Thyroid gland (tissue), 4 donors: Measurements from ENCODE around the gene ZBTB17. TPM values are rescaled to one million over a fixed set of nuclear protein-coding genes. Genes with fewer than 3 reads are reported as not detected.

Source experiments
- DNase-seq, 2 donors: peaks; one replicate each; pipeline ENCODE4 v3.0.0-alpha.2; 2019
- H3K27ac ChIP-seq, 3 donors: fragments of 200-600 bp; sonication (generic); 1 replicate in 2 of 3; 2 replicates in 1 of 3; pipeline ENCODE4 v1.5.1; 2016 to 2019; ENCODE audit warnings: mild to moderate bottlenecking in 1 of 3, moderate library complexity in 1 of 3
- H3K27me3 ChIP-seq: fragments of 200-600 bp; sonication (generic); one replicate; pipeline ENCODE4 v1.5.1; 2019
- H3K36me3 ChIP-seq, 2 donors: fragments of 200-600 bp; sonication (generic); one replicate each; pipeline ENCODE4 v1.5.1; 2016 to 2019
- H3K4me1 ChIP-seq, 2 donors: fragments of 200-600 bp; sonication (generic); one replicate each; pipeline ENCODE4 v1.5.1; 2017 to 2019
- H3K4me3 ChIP-seq, 3 donors: fragments of 200-600 bp; sonication (generic); replicated peaks in 1 of 3; 1 replicate in 2 of 3; 2 replicates in 1 of 3; pipeline ENCODE4 v1.5.1; 2016; ENCODE audit warnings: mild to moderate bottlenecking in 1 of 3
- H3K9me3 ChIP-seq: fragments of 200-600 bp; sonication (generic); one replicate; pipeline ENCODE4 v1.5.1; 2017
- POLR2A ChIP-seq, 2 donors: fragments of 450-650 bp; IDR thresholded peaks; one replicate each; pipeline ENCODE4 v1.6.1; 2017; ENCODE audit warnings: antibody characterized with exemption in 2 of 2, mild to moderate bottlenecking in 2 of 2, moderate library complexity in 1 of 2
- WGBS, 2 donors: methylation state at CpG; one replicate each; pipeline ENCODE4 v1.1.5; 2017; 5-methylcytosine and 5-hydroxymethylcytosine counted together
- intact Hi-C: fragments of 100-400 bp; cut with DNase I; formaldehyde crosslinking; loops from one replicate; pipeline ENCODE4 v1.15.1; 2023
- total RNA-seq, 4 donors: library from RNA; depleted of rRNA; stranded (reverse); fragments of >200 nt; gene quantifications; one replicate each; pipeline ENCODE4 v1.2.3, GENCODE V29; 2016
- TF ChIP-seq, protein P1 (sequence below), 6 experiments: fragments of 200-600 bp in 3 of 6; fragments of 450-650 bp in 3 of 6; sonication (generic) in 3 of 6; IDR thresholded peaks; one replicate each; pipeline ENCODE4 v1.5.1; 2016 to 2019; ENCODE audit warnings: antibody characterized with exemption in 6 of 6, mild to moderate bottlenecking in 2 of 6, inconsistent platforms in 1 of 6, moderate library complexity in 1 of 6

ZBTB17 gene
- total RNA-seq, 4 donors from 2014 or later = 31.4 to 52.1 (median 36.1) TPM

DNA sequence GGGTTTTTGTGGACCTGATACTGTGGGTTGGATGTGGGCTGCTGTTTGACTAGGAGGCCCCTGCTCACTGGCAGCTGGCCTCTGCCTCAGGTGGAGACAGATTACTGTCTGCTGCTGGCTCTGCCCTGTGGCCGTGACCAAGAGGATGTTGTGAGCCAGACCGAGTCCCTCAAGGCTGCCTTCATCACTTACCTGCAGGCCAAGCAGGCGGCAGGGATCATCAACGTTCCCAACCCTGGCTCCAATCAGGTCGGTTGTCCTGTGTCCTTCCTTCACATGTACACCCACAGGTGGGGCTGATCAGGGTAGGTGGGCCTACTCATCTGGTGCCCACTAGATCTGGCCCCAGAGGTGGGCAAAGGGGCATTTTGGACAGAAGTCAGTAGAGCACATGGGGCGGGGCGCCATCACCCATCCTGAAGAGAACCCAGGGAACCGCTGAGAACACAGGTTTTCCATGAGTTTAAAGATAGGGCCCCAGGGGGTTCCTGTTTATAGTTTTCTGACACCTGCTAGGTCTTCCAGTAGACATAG, 37.2 kb downstream of the ZBTB17 start:
- peaks cover 83% of the 10 kb centered on the region in 2 donors for H3K36me3 ChIP-seq
- TF ChIP-seq POLR2A (IDR thresholded peaks at IDR 0.05) = no peak
- TF ChIP-seq, protein P1, sequence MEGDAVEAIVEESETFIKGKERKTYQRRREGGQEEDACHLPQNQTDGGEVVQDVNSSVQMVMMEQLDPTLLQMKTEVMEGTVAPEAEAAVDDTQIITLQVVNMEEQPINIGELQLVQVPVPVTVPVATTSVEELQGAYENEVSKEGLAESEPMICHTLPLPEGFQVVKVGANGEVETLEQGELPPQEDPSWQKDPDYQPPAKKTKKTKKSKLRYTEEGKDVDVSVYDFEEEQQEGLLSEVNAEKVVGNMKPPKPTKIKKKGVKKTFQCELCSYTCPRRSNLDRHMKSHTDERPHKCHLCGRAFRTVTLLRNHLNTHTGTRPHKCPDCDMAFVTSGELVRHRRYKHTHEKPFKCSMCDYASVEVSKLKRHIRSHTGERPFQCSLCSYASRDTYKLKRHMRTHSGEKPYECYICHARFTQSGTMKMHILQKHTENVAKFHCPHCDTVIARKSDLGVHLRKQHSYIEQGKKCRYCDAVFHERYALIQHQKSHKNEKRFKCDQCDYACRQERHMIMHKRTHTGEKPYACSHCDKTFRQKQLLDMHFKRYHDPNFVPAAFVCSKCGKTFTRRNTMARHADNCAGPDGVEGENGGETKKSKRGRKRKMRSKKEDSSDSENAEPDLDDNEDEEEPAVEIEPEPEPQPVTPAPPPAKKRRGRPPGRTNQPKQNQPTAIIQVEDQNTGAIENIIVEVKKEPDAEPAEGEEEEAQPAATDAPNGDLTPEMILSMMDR (IDR thresholded peaks at IDR 0.05) = no peak

DNA sequence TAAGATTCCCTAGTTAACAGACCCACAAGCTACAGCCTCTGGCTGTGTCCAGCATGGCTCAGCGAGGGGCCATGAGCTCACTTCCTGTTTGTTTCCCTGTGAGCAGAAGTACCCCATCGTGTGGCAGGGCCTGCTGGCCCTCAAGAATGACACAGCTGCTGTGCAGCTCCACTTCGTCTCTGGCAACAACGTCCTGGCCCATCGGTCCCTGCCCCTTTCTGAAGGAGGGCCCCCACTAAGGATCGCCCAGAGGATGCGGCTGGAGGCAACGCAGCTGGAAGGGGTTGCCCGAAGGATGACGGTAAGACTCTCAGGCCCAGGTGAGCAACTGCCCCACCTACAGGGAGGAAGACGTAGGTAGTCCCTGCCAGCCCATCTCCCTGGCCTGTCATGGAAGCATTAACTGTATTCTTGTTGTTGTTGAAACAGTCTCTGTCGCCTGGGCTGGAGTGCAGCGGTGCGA, 38.2 kb downstream of the ZBTB17 start:
- Histone ChIP-seq H3K27ac (peak overlapping the region; percentile 15 to 63 (median 15)), H3K4me1 (peaks cover 0 to 20% of the 10 kb centered on the region in 2 donors), H3K36me3 (peaks cover 83% of the 10 kb centered on the region in 2 donors), H3K9me3 (no peaks in the 10 kb centered on the region), H3K4me3 (no peak overlapping the region), H3K27me3 (no peaks in the 10 kb centered on the region)
- no peak for DNase-seq
- intact Hi-C loops = no loop called here
- 86 to 100% methylated on average over 6 to 10 of the region's 14 CpGs for WGBS, 2 donors
- no peak for TF ChIP-seq POLR2A (IDR thresholded peaks at IDR 0.05)
- TF ChIP-seq, protein P1 (IDR thresholded peaks at IDR 0.05) = no peak

More for the DNA sequence above, 37.2 kb downstream of the ZBTB17 start:
- Histone ChIP-seq H3K4me1 (peaks cover 0 to 20% of the 10 kb centered on the region in 2 donors), H3K27ac (peak overlapping the region in 2 of 3 donors; percentile 57 to 63), H3K9me3 (no peaks in the 10 kb centered on the region), H3K4me3 (no peak overlapping the region), H3K27me3 (no peaks in the 10 kb centered on the region)
- intact Hi-C loops = no loop called here
- 93% methylated on average over 4 to 7 of the region's 8 CpGs for WGBS, 2 donors
- no peak for DNase-seq

DNA sequence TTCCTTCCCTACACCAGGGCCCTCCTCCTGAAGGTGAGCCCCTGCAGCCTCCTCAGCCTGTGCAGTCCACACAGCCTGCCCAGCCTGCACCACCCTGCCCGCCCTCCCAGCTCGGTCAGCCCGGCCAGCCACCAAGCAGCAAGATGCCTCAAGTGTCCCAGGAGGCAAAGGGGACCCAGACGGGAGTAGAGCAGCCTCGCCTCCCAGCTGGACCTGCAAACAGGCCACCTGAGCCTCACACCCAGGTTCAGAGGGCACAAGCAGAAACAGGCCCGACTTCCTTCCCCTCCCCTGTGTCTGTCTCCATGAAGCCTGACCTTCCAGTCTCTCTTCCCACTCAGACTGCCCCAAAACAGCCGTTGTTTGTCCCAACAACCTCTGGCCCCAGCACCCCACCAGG, 38.8 kb downstream of the ZBTB17 start:
- H3K36me3 ChIP-seq = peaks cover 81 to 83% of the 10 kb centered on the region in 2 donors
- no peaks in the 10 kb centered on the region for H3K9me3 ChIP-seq
- no peak for DNase-seq
- peaks cover 0 to 20% of the 10 kb centered on the region in 2 donors for H3K4me1 ChIP-seq
- WGBS, 2 donors = 86 to 87% methylated on average over 6 to 7 of the region's 7 CpGs
- H3K27me3 ChIP-seq = no peaks in the 10 kb centered on the region
- H3K4me3 ChIP-seq = no peak overlapping the region
- intact Hi-C loops = no loop called here
- TF ChIP-seq, protein P1 (IDR thresholded peaks at IDR 0.05) = no peak
- no peak for TF ChIP-seq POLR2A (IDR thresholded peaks at IDR 0.05)
- peak overlapping the region; percentile 15 to 63 (median 15) for H3K27ac ChIP-seq

DNA sequence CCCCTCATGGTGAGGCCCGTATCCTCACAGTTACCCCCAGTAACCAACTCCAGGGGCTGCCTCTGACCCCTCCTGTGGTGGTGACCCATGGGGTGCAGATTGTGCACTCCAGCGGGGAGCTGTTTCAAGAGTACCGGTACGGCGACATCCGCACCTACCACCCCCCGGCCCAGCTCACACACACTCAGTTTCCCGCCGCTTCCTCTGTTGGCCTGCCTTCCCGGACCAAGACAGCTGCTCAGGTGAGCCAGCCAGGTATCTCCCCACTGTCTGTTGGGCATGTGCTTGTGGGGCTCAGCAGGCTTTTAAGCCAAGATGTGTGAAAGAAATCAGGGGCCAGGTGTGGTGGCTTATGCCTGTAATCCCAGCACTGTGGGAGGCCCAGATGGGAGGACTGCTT, 39.9 kb downstream of the ZBTB17 start:
- no peaks in the 10 kb centered on the region for H3K27me3 ChIP-seq
- WGBS, 2 donors = 97 to 100% methylated on average over 9 of the region's 10 CpGs
- intact Hi-C loops = no loop called here
- TF ChIP-seq, protein P1 (IDR thresholded peaks at IDR 0.05) = no peak
- no peak for TF ChIP-seq POLR2A (IDR thresholded peaks at IDR 0.05)
- H3K9me3 ChIP-seq = no peaks in the 10 kb centered on the region
- no peak overlapping the region for H3K4me3 ChIP-seq
- no peak for DNase-seq
- no peak overlapping the region for H3K27ac ChIP-seq
- peaks cover 0 to 20% of the 10 kb centered on the region in 2 donors for H3K4me1 ChIP-seq
- peaks cover 81 to 83% of the 10 kb centered on the region in 2 donors for H3K36me3 ChIP-seq

DNA sequence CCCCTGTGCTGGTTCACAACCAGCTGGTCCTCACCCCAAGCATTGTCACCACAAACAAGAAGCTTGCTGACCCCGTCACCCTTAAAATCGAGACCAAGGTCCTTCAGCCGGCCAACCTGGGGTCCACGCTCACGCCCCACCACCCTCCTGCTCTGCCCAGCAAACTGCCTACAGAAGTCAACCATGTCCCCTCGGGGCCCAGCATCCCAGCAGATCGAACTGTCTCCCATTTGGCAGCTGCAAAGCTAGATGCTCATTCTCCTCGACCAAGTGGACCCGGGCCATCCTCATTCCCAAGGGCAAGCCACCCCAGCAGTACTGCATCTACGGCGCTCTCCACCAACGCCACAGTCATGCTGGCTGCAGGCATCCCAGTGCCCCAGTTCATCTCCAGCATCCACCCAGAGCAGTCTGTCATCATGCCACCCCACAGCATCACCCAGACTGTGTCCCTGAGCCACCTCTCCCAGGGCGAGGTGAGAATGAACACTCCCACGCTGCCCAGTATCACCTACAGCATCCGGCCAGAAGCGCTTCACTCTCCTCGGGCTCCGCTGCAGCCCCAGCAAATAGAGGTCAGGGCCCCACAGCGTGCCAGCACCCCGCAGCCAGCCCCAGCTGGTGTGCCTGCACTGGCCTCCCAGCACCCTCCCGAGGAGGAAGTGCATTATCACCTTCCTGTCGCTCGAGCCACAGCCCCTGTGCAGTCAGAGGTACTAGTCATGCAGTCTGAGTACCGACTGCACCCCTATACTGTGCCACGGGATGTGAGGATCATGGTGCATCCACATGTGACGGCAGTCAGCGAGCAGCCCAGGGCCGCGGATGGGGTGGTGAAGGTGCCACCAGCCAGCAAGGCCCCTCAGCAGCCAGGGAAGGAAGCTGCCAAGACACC, 40.6 kb downstream of the ZBTB17 start:
- no peak for DNase-seq
- Histone ChIP-seq H3K27me3 (no peaks in the 10 kb centered on the region), H3K4me3 (no peak overlapping the region), H3K36me3 (peaks cover 75 to 79% of the 10 kb centered on the region in 2 donors), H3K27ac (no peak overlapping the region), H3K9me3 (no peaks in the 10 kb centered on the region), H3K4me1 (peaks cover 0 to 20% of the 10 kb centered on the region in 2 donors)
- TF ChIP-seq POLR2A (IDR thresholded peaks at IDR 0.05) = no peak
- TF ChIP-seq, protein P1 (IDR thresholded peaks at IDR 0.05) = no peak
- intact Hi-C loops = no loop called here
- WGBS, 2 donors = 94 to 96% methylated on average over 21 to 25 of the region's 29 CpGs
